ENCODE data around the gene PRKD2.

The PRKD2 gene

GRCh38 chr19:46739290-46739771 lies 22.4 kb upstream of the PRKD2 start:
- no peak for DNase-seq

- DNase-seq = no peak
Observed at GRCh38 chr19:46737761-46738171, 20.9 kb upstream of the PRKD2 start.

- no peak for DNase-seq
Observed at GRCh38 chr19:46737298-46737654, 20.4 kb upstream of the PRKD2 start.

- DNase-seq = no peak
Observed at GRCh38 chr19:46736531-46737297, 19.8 kb upstream of the PRKD2 start.

- no peak for DNase-seq
Observed at GRCh38 chr19:46733690-46734292, 16.9 kb upstream of the PRKD2 start.

GRCh38 chr19:46732966-46733689 lies 16.2 kb upstream of the PRKD2 start:
- no peak for DNase-seq

GRCh38 chr19:46732172-46732938 lies 15.4 kb upstream of the PRKD2 start:
- DNase-seq = no peak

GRCh38 chr19:46731584-46731983 lies 14.7 kb upstream of the PRKD2 start:
- no peak for DNase-seq

GRCh38 chr19:46731007-46731501 lies 14.1 kb upstream of the PRKD2 start:
- no peak for DNase-seq

- DNase-seq = no peak
Observed at GRCh38 chr19:46730595-46730994, 13.7 kb upstream of the PRKD2 start.

GRCh38 chr19:46730187-46730586 lies 13.3 kb upstream of the PRKD2 start:
- no peak for DNase-seq

- DNase-seq = no peak
Observed at GRCh38 chr19:46729696-46730095, 12.8 kb upstream of the PRKD2 start.

GRCh38 chr19:46728693-46729339 lies 11.9 kb upstream of the PRKD2 start:
- no peak for DNase-seq

- no peak for DNase-seq
Observed at GRCh38 chr19:46728208-46728607, 11.3 kb upstream of the PRKD2 start.

GRCh38 chr19:46727757-46728156 lies 10.8 kb upstream of the PRKD2 start:
- DNase-seq = no peak

- DNase-seq = no peak
Observed at GRCh38 chr19:46726971-46727501, 10.1 kb upstream of the PRKD2 start.

- DNase-seq = no peak
Observed at GRCh38 chr19:46726551-46726950, 9.6 kb upstream of the PRKD2 start.

- no peak for DNase-seq
Observed at GRCh38 chr19:46725859-46726393, 9.0 kb upstream of the PRKD2 start.

GRCh38 chr19:46725036-46725820 lies 8.3 kb upstream of the PRKD2 start:
- DNase-seq = no peak

GRCh38 chr19:46724468-46724867 lies 7.6 kb upstream of the PRKD2 start:
- DNase-seq = no peak

GRCh38 chr19:46723471-46723870 lies 6.6 kb upstream of the PRKD2 start:
- no peak for DNase-seq

Measured in NCI-H2171 (cell line).